SU-DHL-6 (cell line): Measurements from ENCODE around the gene SERINC5.
A peak's percentile ranks its signal among the peaks of the same experiment; 100 is the strongest.
"Not testable (repeated sequence)": the region's sequence is repeated elsewhere in the genome, so short reads cannot be mapped to it uniquely, and the experiment has no call there.

ENCODE experiments used
- H2AFZ ChIP-seq: fragments of 200-600 bp; sonication (generic); 2 replicates; pipeline ENCODE4 v1.6.1; 2014; ENCODE audit warnings: low read depth, mild to moderate bottlenecking, moderate library complexity, mixed read lengths, antibody characterized with exemption, low read length; ENCODE audit not compliant: severe bottlenecking
- H3F3A ChIP-seq: fragments of 200-600 bp; shearing (Covaris generic); 2 replicates; pipeline ENCODE4 v1.6.0; 2016; ENCODE audit warnings: antibody characterized with exemption, mild to moderate bottlenecking; ENCODE audit not compliant: insufficient read depth
- H3K27ac ChIP-seq: fragments of 200-600 bp; sonication (generic); 2 replicates; pipeline ENCODE4 v1.5.1; 2016; ENCODE audit warnings: low read depth, mild to moderate bottlenecking, low read length, moderate library complexity, mixed read lengths
- H3K27me3 ChIP-seq: fragments of 200-600 bp; sonication (generic), shearing (Covaris generic); 2 replicates; pipeline ENCODE4 v1.6.0; 2014; ENCODE audit warnings: mild to moderate bottlenecking, low read length
- H3K36me3 ChIP-seq: fragments of 200-600 bp; sonication (generic); 2 replicates; pipeline ENCODE4 v1.6.1; 2014; ENCODE audit warnings: mild to moderate bottlenecking, low read length, mixed read lengths
- H3K4me2 ChIP-seq: fragments of 300-600, 200-600 bp; shearing (Covaris generic), sonication (generic); 2 replicates; pipeline ENCODE4 v1.6.0; 2014; ENCODE audit warnings: low read length, low read depth, mild to moderate bottlenecking; ENCODE audit not compliant: poor library complexity, severe bottlenecking
- H3K4me3 ChIP-seq: fragments of 200-600 bp; sonication (generic); 2 replicates; pipeline ENCODE4 v1.5.1; 2014; ENCODE audit warnings: antibody characterized with exemption, low read length, mild to moderate bottlenecking, mixed read lengths; ENCODE audit not compliant: insufficient read depth, poor library complexity, severe bottlenecking
- H3K79me2 ChIP-seq: fragments of 200-600 bp; sonication (generic); 2 replicates; pipeline ENCODE4 v1.6.1; 2014; ENCODE audit warnings: mild to moderate bottlenecking, low read length, moderate library complexity; ENCODE audit not compliant: insufficient read depth
- H3K9ac ChIP-seq: fragments of 200-600 bp; sonication (generic); 2 replicates; pipeline ENCODE4 v1.7.0; 2014; ENCODE audit warnings: mild to moderate bottlenecking, low read length
- H3K9me2 ChIP-seq: fragments of 200-600 bp; sonication (generic); replicated peaks from 2 replicates; pipeline ENCODE4 v1.6.1; 2014; ENCODE audit warnings: low read length; ENCODE audit not compliant: insufficient read depth
- H3K9me3 ChIP-seq: fragments of 200-600 bp; sonication (generic); 2 replicates; pipeline ENCODE4 v1.6.1; 2014; ENCODE audit warnings: low read length, mixed read lengths; ENCODE audit not compliant: insufficient read depth
- H4K20me1 ChIP-seq: fragments of 200-600 bp; sonication (generic); 2 replicates; pipeline ENCODE4 v1.6.1; 2014; ENCODE audit warnings: low read depth, mild to moderate bottlenecking, antibody characterized with exemption, low read length, moderate library complexity, mixed read lengths
- EZH2phosphoT487 ChIP-seq: fragments of 200-600 bp; sonication (generic), shearing (Covaris generic); conservative IDR thresholded peaks from 2 replicates; pipeline ENCODE4 v1.6.1; 2018; ENCODE audit warnings: mild to moderate bottlenecking, antibody characterized with exemption, low read length, moderate library complexity, mixed read lengths
- TF ChIP-seq, protein P1 (sequence below): fragments of 200-600 bp; sonication (generic); IDR thresholded peaks from one replicate; pipeline ENCODE4 v1.5.1; 2017; ENCODE audit warnings: antibody characterized with exemption, mild to moderate bottlenecking, low read length, moderate library complexity; ENCODE audit not compliant: insufficient read depth, poor library complexity, severe bottlenecking

Gene SERINC5

DNA sequence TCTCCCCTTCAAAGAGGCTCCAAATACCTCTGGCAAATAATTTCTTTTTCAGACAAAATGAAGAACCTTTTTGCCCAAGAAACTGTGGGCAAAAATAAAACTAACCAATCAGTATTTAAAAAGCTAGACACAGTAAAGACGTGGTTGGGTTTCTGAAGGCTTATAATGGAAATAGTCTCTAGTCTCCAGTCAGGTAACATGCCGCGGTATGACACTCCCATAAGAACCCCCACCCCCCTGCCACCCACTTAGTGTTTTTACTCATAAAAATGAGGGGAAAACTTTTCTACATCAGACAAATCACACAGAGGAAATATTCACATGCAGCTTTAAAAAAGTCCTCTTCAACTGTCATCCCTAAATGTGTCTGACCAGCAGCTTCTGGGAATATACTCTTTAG lies 115.4 kb downstream of the SERINC5 start:
- no peaks in the 10 kb centered on the region for H4K20me1 ChIP-seq
- peak overlapping the region; percentile 93 for H3K27ac ChIP-seq
- H3F3A ChIP-seq: peaks cover 71% of the 10 kb centered on the region
- H3K9me2 ChIP-seq: no peaks in the 10 kb centered on the region
- no peak overlapping the region for H3K9ac ChIP-seq
- TF ChIP-seq, protein P1, sequence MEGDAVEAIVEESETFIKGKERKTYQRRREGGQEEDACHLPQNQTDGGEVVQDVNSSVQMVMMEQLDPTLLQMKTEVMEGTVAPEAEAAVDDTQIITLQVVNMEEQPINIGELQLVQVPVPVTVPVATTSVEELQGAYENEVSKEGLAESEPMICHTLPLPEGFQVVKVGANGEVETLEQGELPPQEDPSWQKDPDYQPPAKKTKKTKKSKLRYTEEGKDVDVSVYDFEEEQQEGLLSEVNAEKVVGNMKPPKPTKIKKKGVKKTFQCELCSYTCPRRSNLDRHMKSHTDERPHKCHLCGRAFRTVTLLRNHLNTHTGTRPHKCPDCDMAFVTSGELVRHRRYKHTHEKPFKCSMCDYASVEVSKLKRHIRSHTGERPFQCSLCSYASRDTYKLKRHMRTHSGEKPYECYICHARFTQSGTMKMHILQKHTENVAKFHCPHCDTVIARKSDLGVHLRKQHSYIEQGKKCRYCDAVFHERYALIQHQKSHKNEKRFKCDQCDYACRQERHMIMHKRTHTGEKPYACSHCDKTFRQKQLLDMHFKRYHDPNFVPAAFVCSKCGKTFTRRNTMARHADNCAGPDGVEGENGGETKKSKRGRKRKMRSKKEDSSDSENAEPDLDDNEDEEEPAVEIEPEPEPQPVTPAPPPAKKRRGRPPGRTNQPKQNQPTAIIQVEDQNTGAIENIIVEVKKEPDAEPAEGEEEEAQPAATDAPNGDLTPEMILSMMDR: no peak
- no peak for TF ChIP-seq EZH2phosphoT487
- peaks cover 14% of the 10 kb centered on the region for H3K36me3 ChIP-seq
- H3K4me3 ChIP-seq: no peak overlapping the region
- H3K27me3 ChIP-seq: no peaks in the 10 kb centered on the region
- no peak overlapping the region for H3K4me2 ChIP-seq
- H3K79me2 ChIP-seq: no peaks in the 10 kb centered on the region; the same call in 1 of the 2 replicates
- H3K9me3 ChIP-seq: no peaks in the 10 kb centered on the region
- no peak overlapping the region for H2AFZ ChIP-seq

DNA sequence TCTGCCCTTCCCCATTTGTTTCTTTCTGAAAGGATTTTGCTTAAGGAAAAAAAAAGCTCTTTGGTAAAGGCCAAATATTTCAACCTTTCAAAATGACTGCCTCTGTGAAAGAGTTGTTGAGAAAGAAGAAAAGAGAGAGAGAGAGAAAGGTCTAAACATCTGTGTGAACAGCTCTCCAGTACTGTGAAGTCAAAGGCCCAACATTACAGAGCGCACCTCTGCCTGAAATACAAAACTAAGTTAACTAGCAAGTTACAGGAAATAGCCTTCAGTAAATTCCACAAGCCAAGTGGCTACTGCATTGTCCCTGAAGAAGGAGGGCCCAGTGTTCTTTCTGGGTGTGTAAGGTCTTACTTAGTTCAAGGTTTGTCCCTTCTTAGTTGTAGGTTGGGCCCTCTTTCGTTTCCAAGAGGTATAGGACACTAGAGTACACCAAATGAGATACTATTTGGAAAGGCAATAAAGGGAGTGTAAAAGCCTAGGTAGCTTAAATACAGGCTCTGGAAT lies 116.3 kb downstream of the SERINC5 start:
- peaks cover 72% of the 10 kb centered on the region for H3F3A ChIP-seq

DNA sequence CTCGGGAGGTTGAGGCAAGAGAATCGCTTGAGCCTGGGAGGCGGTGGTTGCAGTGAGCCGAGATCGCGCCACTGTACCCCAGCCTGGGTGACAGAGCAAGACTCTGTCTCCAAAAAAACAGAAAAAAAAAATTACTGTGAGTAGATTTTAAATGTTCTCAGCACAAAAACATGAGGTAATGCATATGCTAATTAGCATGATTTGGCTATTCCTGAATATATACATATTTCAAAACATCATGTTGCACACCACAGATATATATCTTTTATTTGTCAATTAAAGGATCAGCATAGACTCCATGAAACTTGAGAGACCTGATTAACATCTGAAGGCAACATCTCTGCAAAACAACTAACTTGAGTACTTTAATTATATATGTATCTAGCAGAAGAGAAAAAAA lies 117.4 kb downstream of the SERINC5 start:
- Histone ChIP-seq H2AFZ (no peak overlapping the region), H3K9me3 (no peaks in the 10 kb centered on the region), H3K4me3 (no peak overlapping the region), H3F3A (peaks cover 62% of the 10 kb centered on the region), H3K79me2 (no peaks in the 10 kb centered on the region; the same call in 1 of the 2 replicates), H3K9me2 (no peaks in the 10 kb centered on the region), H3K9ac (no peak overlapping the region), H3K27me3 (no peaks in the 10 kb centered on the region), H3K27ac (peak overlapping the region; percentile 93; the same call in 1 of the 2 replicates), H4K20me1 (no peaks in the 10 kb centered on the region), H3K4me2 (no peak overlapping the region), H3K36me3 (peaks cover 6% of the 10 kb centered on the region; the same call in 1 of the 2 replicates)
- no peak for TF ChIP-seq EZH2phosphoT487
- TF ChIP-seq, protein P1: no peak

More for the DNA sequence above, 116.3 kb downstream of the SERINC5 start:
- peak overlapping the region; percentile 93 for H3K27ac ChIP-seq
- H2AFZ ChIP-seq: no peak overlapping the region
- no peak for TF ChIP-seq EZH2phosphoT487
- TF ChIP-seq, protein P1: no peak
- H4K20me1 ChIP-seq: no peaks in the 10 kb centered on the region
- H3K4me3 ChIP-seq: no peak overlapping the region
- no peaks in the 10 kb centered on the region for H3K27me3 ChIP-seq
- no peaks in the 10 kb centered on the region; the same call in 1 of the 2 replicates for H3K79me2 ChIP-seq
- peaks cover 12% of the 10 kb centered on the region for H3K36me3 ChIP-seq
- H3K9me3 ChIP-seq: no peaks in the 10 kb centered on the region
- H3K9me2 ChIP-seq: no peaks in the 10 kb centered on the region
- H3K9ac ChIP-seq: no peak overlapping the region
- H3K4me2 ChIP-seq: no peak overlapping the region

DNA sequence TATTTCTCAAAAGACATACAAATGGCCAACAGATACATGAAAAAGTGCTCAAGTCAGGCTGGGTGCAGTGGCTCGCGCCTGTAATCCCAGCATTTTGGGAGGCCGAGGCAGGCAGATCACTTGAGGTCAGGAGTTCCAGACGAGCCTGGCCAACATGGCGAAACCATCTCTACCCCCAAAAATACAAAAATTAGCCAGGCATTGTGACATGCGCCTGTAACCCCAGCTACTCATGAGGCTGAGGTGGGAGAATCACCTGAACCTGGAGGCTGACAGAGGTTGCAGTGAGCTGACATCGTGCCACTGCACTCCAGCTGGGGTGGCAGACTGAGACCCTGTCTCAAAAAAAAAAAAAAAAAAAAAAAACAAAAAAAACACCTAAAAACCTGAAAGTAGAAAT lies 119.0 kb downstream of the SERINC5 start:
- not testable (repeated sequence) for H3K27me3 ChIP-seq, H3K4me3 ChIP-seq, H3K9me2 ChIP-seq, H3K36me3 ChIP-seq, H3K9me3 ChIP-seq, H2AFZ ChIP-seq, H3K79me2 ChIP-seq, H4K20me1 ChIP-seq
- Histone ChIP-seq H3F3A (peaks cover 45% of the 10 kb centered on the region), H3K27ac (peak overlapping the region; percentile 70), H3K4me2 (peak overlapping the region; percentile 37), H3K9ac (peak overlapping the region; percentile 21; the same call in 1 of the 2 replicates)
